Activated CD8-positive, alpha-beta memory T cell treated with anti-CD3 and anti-CD28 coated beads, Interleukin-2, amount 50 U/mL, for 1 hour (primary cell): Measurements from ENCODE around the gene ERO1A.

Experiments
- DNase-seq: peaks from one replicate; pipeline ENCODE4 v3.0.0-alpha.2; 2020; ENCODE audit errors: extremely low read depth

Gene ERO1A

DNA sequence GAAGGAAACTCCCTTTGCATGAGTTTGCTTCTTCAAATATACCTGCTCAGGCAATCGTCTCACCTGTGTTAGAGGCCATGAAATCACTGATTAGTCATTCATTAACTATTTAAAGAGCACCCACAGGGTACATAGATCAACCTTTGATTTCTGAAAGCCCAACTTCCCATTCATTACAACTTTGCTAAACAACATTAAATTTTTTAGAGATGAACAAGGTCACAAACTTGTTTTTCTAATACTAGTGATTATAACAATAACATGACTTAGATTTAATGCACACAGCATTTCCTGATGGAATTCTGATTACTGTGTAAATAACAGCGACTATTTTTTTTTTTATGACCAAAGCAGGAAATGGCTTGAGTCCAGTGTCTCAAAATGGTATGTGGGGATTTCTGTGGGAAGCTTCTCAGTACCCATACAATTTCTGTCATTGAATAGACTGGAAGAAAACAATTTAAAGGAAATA is 5.4 kb upstream of the ERO1A start:
- DNase-seq: no peak

DNA sequence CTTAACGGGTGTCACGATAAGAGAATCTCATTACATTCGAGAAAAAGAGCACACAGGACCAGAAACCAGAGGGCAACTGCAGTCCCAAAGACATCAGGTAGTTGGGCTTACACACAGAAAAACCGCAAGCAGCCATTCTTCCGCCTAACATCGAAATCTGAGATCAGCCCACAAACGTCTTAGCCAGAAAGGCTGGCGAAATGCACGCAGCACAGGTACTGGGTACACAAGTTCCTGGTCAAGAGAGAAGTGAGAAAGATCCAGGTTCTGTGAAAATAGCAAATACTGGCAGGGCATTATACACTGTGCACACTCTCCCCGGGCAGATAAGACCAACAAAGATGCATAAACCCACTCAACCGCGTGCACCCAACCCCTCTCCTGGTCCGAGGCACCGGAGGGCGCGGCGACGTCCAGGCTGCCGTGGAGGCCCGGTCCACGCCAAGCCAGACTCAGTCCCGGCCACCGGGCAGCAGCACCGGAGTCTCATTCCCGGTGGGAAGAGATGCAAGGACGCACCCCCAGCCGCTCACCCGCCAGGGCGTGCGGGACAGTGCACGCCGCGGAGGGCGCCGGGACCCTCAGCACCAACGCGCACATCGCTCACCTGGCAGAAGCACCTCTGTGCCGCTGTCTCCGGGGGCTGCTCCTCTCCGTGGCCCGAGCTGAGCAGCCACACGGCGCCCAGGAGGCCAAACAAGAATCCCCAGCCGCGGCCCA is 437 bp downstream of the ERO1A start:
- DNase-seq: no peak

DNA sequence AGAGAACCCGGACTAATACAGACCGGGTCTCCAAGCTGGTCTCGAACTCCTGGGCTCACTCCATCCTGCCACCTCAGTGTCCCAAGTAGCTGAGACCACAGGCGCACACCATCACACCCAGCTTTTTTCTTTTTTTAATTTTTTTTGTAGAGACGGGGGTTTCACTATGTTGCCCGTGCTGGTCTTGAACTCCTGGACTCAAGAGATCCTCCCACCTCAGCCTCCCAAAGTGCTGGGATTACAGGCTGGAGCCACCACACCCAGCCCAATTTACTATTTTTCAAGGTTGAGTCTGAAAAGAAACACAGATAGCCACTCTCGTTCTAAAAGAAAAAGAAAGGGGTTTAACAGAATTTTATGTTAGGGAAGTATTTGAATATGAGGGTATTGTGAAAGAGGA is 1.8 kb downstream of the ERO1A start:
- DNase-seq: no peak

DNA sequence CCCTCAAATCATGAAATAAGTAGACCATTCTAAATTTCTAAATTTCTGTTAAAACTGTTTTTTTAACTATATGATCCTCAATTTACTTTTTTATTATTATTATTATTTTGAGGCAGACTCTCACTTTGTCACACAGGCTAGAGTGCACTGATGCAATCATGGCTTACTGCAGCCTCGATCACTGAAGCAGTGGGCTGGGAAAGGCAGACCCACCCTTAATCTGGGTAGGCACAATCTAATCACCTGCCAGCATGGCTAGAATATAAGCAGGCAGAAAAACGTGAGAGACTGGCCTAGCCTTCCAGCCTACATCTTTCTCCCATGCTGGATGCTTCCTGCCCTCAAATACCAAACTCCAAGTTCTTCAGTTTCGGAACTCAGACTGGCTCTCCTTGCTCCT is 2.3 kb downstream of the ERO1A start:
- no peak for DNase-seq

DNA sequence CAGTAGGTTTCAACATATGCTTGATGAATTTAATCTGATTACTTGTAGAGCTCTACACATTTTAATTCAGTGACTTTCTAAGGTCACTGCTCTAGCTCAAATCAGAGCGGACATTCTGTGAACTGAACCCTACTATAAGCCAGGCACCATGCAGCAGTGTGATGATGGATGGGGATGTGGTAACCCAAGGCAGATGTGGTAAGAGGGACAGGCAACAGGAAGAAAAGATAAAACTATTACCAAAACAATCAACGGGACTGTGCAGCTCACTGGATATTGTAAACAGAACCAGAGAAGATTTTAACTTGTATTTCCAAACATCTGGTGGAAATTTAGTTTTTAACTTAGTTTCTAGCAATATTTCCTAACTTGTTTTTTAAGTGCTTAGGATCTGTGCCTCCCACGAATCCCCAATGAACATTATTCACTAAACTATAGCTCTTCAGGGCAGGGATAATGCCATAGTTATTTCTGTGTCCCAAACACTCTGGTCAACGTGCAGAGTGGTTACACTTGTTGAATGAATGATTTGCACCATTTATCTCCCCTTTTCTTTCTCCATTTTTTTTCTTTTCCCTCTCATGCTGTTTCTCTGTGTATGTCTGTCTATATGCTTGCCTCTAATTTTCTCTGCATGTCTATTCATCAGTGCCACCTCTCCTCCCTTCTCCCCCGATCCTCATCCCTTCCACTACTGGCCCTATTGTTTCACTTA is 3.0 kb downstream of the ERO1A start:
- no peak for DNase-seq

DNA sequence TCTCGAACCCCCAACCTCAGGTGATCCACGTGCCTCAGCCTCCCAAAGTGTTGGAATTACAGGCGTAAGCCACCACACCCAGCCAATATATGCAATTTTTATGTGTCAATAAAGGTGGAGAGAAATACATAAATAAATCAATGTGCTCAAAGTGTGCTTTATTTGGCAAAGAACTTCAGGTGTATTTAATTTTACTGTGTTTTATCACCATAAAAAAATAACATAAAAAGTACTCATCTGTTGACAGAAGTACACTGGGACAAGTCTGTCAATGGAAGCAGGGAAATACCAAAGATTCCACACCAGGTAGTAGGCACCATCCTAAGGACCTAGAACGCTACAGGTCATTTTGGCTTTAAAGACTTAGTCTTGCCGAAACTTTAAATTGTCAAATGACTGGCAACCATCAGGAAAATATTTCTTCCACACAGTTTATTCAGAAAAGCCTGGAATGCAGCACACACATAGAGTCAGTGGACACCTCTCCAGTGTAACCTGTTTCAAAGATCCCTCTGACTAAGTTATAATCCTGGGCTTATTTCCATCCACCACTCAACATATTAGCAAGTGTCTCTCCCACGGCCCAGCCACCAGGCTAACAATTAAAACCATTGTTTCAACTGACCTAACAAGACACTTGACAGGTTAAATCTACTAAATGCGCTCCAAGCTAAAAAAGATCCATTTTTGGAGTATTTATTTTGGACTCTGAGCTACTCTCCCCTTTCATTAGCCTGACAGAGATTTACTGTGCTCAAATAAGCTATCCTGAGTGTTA is 4.2 kb downstream of the ERO1A start:
- no peak for DNase-seq

DNA sequence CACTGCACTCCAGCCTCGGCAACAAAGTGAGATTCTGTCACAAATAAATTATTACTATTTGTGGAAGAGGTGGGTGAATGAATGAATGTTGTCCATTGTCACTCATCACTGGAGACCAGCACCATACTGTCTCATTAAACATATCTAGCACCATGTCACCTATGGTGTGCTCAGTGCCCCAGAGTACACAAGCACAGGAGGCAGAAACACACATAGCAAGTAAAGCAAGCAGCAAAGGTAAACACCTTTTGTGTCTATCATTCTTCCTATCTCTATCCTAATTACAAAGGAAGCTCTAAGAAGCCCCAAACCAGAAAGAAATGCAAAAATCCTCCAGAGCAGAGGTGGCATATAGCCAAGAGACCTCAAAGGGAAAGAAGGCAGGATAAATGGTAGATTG is 9.2 kb downstream of the ERO1A start:
- no peak for DNase-seq

DNA sequence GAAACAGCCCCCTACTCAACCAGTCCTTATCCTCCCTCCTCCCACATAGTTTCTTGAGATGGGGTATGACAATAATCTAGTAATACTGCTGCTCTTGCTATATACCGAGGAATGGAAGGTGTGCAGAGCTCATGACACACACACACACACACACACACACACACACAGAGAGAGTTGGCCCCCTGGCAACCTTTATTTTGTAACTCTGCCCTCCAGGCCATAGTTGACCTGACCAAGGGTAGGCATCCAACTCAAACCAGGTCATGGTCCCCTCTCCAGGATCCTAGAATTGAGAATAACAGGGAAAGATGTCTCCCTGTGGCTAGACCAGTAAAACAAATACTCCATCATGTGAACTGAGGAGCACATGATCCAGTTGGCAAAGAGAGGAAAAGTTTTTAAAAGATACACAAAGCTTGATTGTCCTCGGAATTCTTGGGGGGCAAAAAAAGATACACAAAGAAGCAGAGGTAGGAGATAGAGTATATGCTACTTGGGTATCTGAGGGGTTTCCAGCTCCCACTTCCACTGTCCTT is 11.3 kb downstream of the ERO1A start:
- DNase-seq: no peak

DNA sequence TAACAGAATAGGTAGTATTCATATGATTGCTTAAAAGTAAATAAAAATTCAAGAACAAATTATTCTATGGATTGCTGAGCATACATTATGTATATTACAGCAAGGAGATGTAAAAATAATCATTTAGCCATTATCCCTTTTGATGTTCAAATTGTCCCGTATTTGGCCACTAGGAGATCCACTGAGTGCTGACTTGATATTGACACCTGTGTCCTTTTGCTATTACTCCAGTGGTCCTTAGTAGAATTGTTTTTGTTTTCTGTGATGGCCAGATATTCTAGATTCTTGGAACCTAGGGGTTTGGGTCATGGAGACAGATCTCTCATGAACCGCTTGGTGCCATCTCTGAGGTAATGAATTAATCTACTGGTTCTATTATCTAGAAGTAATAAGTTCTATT is 16.8 kb downstream of the ERO1A start:
- DNase-seq: no peak

DNA sequence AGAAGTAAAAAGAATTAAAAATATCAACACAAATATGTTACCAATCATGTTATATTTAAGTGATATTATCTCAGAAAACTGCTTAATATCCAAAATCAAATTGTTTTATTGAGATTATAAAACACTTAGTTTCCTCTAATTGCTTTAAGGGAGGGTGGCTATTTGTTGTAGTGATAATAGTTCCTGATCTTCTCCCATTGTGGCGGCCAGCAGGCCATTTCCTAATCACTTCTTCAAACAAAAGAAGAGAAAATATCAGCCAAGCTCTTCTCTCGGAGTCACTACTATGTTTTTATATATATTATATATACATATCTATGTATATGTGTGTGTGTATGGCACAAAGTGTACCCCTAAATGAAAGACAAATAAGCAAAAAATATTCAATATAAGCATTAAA is 31.5 kb downstream of the ERO1A start:
- DNase-seq: no peak

DNA sequence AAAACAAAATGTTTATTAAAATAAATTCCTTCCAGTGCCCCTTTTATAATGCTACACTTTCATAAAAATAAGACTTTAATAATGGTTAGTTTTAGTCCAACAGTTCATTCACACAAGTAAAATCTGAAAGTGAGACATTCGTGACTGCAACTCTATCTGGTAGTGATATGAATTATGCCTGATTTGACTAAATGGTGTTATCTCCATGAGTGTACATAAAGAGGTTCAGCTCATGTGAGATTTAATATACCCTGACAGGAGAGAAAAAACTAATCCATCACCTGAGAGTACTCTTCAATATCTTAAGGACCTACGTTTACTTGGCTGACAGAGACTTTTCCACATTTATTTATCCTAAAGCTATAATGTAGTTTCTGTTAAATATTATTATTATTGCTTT is 34.0 kb downstream of the ERO1A start:
- no peak for DNase-seq

DNA sequence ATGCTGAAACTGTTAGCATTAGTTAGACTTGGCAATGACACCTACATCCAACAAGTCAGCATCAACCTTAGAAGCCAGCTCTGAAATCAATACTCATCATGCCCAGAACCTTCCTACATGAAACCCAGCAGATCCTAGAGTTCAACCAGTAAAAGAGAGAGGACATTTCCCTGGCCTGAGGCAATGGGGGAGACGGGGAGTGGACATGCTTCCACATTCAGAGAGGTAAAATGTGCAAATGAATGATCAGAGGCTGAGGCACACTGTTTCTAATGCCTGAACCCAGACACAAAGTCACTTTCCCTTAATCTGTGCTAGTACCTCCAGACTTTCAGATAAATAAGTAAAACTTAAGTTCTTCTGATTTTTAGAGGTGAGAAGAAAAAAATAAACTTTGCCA is 34.5 kb downstream of the ERO1A start:
- no peak for DNase-seq

DNA sequence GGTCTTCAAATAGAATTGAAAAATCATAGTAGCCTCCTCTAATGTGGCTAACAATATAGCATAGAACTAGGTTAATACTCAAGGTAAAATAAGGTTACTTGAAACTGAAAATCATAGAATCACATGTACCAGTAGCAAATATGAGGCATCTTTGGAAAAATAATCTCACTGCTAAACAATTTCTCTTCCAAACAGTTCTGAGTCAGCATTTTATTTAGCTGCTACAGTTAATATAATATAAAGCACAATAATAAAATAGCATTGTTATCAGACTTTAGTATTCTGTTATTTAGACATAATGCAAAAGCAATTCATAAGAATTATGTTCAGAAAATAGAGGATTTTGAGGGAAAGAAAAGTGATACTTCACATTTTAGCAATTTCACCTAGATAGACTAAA is 35.0 kb downstream of the ERO1A start:
- no peak for DNase-seq

DNA sequence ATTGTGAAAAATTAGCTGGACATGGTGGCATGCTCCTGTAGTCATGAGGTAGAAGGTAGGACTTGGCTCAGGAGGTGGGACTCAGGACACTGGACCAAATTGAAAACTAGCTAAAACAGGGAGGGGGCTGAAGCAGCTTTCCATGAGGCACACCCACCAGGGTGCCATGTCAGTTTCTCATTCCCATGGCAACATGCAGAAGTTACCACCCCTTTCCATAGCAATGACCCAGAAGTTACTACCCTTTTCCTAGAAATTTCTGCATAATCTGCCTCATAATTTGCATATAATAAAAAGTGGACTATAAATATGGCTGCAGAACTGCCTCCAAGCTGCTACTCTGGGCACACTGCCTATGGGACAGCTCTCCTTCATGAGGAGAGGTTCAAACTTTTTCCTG is 38.5 kb downstream of the ERO1A start:
- no peak for DNase-seq

DNA sequence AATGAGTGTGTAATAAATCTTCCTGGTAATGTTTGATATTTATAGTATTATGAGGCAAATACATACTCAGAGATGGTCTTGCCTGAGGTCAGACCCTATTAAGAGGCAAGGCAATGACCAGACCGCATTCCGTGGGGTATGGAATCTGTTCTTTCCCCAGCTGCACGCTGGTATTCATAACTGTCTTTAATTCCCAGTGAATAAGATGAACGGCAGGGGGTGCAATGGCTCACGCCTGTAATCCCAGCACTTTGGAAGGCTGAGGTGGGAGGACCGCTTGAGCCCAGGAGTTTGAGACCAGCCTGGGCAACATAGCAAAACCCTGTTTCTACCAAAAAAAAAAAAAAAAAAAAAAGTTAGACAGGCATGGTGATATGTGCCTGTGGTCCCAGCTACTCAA is 44.6 kb downstream of the ERO1A start:
- DNase-seq: no peak

DNA sequence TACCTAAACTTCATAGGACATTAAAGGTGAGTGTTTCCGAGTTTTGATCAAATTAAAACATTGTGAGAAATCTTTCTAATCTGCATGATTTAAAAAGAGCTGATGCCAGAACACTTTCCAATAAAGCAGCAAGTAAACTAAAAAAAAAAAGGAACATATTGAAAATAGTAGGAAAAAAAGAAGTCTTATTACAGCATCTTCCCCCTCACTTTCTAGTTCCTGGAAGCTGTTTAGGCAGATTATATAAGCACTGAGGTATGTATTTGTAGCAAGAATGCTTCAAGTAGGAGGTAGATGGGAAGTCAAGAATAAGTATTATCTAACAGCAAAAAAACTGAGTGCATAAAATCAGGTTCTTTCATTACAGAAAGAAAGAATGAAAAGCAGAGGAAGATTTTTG is 45.8 kb downstream of the ERO1A start:
- DNase-seq: no peak

DNA sequence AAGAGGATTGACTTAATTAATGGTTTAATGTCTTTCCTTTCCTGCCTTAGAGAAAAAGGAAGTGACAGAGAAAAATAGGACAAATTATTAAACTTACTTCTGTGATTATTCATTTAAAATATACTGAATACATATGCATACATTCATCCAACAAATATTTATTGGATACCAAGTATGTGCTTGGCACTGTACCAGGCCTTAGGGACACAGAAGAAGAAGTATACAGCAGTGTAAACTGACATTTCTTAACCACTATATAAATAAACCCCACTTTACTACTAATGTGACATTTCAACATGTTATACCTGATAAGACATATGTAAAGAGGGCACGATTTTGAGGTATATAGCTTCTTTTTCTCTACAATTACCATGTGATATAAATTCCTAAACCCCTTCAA is 53.6 kb downstream of the ERO1A start:
- no peak for DNase-seq

DNA sequence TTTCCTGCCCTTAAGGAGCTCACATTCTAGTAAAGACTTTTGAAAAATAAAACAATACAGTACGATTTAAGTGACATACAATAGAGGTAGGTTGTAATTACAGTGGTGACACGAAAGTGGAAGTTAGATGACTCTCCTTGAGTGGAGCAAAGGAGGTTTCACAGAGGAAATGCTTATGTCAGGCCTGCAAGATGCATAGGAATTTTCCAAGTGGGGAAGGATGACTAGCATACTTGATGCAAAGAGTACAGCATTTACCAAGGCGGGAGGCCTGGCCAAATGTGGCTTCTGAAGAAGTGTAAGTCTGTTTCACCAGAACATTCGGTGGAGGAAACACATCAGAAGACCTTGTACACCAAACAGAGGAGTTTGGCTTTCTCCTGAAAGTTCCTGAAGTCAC is 55.2 kb downstream of the ERO1A start:
- no peak for DNase-seq

DNA sequence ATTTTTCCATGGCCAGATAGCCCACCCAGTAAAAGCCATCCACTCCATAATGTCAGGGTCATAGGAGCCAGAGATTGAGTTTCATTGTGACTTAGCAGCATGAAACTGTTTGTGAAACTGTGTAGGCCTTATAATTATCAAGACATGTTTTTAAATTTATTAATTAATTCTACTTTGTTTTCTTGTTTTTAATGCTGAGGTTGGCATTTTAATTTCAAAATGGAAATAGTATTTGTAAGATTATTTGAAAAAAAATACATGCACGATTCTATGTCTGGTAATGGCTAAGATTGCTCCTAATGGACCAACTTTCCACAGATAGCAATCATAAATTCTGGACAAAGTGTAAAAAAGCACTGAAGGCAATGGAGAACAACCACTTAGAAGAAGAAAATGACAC is 75.7 kb downstream of the ERO1A start:
- DNase-seq: no peak

DNA sequence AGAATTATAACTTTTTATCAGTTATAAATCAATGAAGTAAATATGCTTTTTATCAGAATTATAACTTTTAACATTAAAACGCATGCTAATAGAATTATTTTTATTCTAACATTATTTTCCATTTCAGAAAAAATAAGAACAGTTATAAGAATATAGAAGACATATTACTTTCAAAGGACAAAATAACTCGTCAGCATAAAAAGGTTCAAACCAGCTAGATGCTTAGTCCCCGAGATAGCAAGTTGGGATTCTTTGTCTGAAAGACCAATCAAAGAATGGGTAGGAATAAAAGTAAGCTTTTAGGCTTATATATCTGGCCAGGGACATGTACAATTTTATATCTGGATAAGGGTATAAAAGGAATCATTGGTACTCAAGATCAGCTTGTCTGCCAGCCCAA is 76.8 kb downstream of the ERO1A start:
- no peak for DNase-seq

DNA sequence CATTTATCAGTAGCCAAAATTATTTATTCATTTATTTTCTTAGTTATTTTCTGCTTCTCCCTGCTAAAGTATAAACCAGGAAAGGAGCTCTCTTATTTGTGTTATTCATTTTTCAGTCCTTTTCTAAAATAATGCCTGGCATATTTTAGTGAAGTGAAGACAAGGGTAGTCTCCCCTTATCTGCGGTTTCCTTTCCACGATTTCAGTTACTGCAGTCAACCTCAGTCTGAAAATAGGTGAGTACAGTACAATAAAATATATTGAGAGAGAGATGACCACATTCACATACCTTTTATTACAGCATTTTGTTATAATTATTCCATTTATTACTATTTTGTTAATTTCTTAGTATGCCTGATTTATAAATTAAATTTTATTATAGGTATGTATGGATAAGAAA is 85.2 kb downstream of the ERO1A start:
- DNase-seq: no peak

DNA sequence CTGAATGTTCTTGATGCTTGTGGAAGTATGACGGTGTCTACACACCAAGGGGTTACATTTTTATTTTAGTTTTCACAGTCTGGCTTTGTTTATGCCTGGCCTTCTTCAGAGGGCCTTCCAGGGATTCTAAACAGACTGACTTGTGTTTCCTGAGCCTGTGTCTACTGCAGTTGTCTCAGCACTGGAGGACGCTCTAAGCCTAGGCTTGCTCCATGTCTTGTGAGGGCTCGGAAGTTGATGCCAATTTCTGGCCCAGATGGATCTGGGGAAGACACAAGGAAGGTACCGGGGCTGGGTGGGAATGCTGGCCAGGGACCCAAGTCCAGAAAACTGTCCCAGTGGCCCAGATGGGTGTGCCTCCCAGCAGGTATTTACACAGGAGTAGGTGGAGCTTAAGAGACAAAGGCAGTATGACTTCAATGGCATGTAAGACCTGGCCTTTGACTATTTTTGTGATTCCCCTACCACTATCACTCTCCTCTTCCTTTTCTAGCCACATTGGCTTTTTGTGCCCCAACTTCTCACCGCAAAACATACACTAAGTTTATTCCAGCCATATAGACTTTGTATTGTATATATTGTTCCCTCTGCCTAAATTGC is 85.8 kb downstream of the ERO1A start:
- no peak for DNase-seq
